ENCODE data around the gene NAV2. TPM values are rescaled to one million over a fixed set of nuclear protein-coding genes. Genes with fewer than 3 reads are reported as not detected.
A peak's percentile ranks its signal among the peaks of the same experiment; 100 is the strongest.

The NAV2 gene, protein sequence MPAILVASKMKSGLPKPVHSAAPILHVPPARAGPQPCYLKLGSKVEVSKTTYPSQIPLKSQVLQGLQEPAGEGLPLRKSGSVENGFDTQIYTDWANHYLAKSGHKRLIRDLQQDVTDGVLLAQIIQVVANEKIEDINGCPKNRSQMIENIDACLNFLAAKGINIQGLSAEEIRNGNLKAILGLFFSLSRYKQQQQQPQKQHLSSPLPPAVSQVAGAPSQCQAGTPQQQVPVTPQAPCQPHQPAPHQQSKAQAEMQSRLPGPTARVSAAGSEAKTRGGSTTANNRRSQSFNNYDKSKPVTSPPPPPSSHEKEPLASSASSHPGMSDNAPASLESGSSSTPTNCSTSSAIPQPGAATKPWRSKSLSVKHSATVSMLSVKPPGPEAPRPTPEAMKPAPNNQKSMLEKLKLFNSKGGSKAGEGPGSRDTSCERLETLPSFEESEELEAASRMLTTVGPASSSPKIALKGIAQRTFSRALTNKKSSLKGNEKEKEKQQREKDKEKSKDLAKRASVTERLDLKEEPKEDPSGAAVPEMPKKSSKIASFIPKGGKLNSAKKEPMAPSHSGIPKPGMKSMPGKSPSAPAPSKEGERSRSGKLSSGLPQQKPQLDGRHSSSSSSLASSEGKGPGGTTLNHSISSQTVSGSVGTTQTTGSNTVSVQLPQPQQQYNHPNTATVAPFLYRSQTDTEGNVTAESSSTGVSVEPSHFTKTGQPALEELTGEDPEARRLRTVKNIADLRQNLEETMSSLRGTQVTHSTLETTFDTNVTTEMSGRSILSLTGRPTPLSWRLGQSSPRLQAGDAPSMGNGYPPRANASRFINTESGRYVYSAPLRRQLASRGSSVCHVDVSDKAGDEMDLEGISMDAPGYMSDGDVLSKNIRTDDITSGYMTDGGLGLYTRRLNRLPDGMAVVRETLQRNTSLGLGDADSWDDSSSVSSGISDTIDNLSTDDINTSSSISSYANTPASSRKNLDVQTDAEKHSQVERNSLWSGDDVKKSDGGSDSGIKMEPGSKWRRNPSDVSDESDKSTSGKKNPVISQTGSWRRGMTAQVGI (N-terminal part only)
- total RNA-seq, result 47.3 TPM

GRCh38 chr11:19712281-19713195 is at the start of gene NAV2:
Gene NAV2 (plus strand): TSS chr11:19712837. CDS start chr11:19713696, 859 bp downstream.
- DNase-seq (ENCODE audit: low spot score), result peak; percentile 94

DNA sequence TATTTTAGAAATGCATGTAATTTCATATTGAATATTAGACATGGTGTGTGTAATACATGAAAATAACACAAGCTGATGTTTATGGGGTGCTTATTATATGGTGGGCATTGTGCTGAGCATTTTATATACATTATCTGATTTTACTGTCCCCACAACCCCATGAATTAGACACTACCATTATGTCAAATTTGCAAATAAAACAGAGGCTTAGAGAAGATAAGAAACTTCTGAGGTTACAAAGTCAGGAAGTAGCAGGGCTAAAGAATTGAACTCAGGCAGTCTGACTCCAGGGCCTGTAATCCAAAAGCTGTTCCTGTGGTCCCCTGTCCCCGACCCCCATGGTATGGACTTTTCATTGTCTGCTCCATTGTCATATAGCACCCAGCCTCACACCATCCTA is 49.4 kb upstream of the NAV2 start:
- no peak for DNase-seq (ENCODE audit: low spot score)

- DNase-seq (ENCODE audit: low spot score), result no peak
These were observed 47.6 kb upstream of the NAV2 start for GRCh38 chr11:19664886-19665548.

DNA sequence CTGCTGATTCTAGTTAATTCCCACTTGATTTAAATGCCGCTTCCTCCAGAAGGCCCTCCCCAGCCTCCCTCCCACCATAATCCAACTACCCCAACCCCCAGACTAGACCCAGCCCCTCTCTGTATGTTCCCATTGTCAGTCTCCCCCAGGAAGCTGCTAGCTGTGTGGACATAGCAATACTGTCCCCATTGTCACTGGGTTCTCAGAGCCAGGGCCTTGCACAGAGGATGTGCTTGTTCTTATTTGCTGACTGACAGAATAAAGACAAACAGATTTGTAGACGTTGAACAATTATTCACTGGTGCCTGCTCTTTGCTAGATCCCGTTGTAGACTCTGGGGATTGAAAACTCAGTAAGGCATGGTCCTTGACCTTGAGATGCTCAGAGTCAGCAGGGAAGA is 45.7 kb upstream of the NAV2 start:
- DNase-seq (ENCODE audit: low spot score), result no peak

GRCh38 chr11:19669511-19669910 is 43.1 kb upstream of the NAV2 start:
- DNase-seq (ENCODE audit: low spot score), result no peak

DNA sequence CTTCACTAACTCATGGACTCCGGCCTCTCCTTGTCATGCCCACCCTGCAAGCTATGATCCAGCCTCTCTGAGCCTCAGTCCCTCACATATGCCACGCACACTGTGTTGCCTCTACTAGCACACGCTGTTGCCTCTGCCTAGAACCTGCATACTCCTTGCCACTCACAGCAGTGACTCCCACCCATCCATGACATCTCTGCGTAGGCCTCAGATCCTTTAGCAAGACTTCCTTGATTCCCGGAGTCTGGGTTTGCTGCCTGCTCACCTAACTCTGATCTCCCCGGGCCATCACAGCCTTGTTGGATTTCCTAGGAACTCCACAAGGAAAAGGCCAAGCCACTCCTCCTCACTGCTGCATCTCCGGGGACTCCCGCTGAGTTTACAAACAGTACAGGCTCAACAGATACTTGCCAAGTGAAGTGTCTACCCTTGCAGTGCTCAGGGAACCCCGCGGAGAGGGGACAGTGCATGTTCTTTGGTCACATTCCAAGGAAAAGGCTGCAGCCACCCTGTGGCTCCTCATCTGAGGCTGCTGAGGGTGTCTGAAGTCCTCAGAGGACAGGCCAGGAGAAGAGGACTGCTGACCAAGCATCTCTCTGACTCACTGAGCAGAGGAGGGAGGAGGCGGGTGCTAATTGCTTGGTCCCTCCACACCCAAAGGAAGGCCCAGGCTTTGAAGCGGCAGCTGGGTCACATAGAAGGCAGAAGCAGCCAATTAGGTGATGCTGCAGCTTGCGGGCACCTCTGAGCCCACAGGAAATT is 42.4 kb upstream of the NAV2 start:
- DNase-seq (ENCODE audit: low spot score), result no peak

- DNase-seq (ENCODE audit: low spot score), result no peak
These were observed 39.9 kb upstream of the NAV2 start for GRCh38 chr11:19672586-19673206.

DNA sequence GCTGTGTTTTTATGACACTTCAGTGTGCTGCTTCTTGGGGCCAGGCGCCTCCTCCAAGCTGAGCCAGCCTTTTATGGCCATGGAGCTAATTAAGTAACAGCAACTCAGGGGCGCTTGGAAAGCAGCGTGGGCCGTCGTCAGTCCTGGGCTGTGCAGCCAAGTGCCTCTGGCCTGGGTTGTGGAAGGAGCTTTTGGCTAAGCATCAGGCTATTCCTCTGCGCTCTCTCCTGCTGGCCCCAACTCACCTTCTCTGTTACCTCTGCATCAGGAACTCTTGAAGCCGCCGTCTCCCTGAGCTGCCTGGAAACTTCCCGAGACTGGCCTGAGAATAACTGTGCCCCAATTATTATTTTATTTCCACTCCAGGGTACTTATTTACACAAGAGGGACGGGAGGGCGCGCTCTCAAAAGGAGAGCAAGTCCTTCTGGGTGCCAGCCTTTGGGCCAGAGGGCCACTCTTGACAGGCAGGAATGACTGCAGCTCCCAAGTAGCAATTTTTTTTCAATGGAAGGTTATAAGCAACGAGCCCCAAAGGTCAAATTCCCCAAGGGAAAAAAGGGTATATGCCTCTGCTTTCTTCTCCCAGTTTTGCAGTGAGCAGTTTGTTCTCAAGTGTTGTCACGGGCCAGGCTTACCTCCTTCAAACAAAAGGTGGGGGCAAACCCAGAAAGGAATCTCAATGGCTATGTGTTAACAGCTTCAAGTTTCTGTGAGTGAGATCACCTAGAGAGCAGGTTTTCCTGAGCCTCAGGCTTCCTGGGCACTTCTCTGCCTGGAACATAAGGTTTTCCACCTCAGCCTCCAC is 38.5 kb upstream of the NAV2 start:
- peak; percentile 82 for DNase-seq (ENCODE audit: low spot score)

GRCh38 chr11:19674836-19675235 is 37.8 kb upstream of the NAV2 start:
- no peak for DNase-seq (ENCODE audit: low spot score)

DNA sequence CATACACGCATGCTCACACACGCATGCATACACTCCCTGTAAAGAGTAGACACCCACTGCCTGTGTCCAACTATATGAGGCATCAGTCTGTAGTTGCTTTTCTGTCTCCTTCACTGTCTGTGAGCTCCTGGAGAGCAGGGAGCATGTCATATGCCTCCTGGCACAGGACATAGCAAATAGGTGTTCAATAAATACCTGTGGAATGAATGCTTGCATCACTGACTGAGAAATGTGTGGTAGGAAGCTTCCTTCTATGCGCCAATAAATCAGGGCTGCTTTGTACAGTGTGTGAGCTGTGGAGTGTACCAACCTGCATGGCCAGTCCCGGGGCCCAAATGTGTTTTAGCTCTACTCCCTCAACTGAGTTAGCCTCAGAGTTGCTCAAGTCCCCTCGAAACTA is 37.2 kb upstream of the NAV2 start:
- no peak for DNase-seq (ENCODE audit: low spot score)

DNA sequence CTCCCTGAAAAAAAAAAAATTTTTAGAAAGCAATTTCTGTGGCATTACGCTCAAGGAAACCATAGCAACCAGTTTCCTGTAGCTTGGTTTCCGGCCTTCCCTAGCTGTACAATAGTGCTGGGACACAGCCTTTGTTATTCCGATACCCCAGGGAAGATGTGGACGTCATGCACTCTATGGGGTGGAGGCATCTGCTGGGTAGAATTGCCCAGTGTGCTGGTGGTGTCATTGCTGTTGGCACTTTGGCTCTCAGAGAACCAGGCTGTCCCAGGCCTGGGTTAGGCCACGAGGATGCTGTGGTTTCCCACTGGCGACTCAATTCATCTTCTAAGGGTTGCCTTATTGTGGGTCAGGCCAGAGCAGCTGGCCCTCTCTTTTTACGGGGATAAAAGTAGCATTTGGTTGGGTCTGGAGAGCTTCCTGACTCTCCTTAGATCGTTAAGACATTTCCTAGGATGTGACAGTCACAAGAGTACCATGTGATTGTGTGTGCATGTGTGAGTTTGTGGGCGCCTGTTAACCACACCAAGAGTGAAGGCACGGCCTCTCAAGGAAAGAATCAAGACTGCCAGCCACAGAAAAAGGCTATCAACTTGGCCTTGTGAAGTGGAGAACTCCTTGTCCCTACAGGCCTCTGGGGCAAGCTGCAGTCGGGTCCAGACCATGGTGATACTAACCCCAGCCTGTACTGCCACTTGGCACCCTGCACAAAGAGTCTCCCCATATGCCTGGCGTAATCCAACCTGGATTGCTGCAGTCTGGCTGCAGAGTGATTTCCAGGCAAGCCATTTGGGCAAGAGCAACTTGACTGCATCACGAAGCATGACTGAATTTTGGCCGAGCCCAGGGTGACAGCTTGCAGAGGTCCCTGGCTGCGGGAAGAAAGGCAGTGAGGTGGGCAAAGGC is 35.9 kb upstream of the NAV2 start:
- no peak for DNase-seq (ENCODE audit: low spot score)

DNA sequence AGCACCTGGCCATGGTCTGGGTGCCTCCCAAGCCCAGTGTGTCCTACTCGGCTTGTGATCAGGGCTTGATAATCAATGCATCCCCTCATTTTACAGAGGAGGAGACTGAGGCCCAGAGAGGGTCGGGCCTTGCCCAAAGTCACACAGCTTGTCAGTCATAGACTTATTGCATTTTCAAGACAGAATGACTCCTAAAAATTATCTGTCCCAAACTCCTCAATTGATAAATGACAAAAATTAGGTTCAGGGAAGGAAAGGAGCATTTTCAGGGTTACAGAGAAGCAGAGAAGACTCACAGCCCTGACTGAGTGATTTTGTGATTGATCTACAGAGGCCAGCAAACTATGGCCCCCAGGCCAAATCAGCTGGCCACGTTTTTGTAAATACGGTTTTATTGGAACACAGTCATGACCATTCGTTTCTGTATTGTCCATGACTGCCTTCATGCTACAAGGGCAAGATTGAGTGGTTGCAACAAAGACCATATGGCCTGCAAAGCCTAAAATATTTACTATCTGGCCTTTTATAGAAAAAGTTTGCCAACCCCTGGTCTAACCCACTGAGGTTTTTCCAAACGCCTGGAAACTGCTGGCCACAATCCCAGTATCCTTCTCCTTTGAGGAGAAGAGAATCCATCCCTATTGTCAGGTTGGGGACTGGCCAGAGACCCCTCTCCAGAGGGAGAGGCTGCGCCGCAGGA is 35.1 kb upstream of the NAV2 start:
- no peak for DNase-seq (ENCODE audit: low spot score)

GRCh38 chr11:19679952-19680828 is 32.4 kb upstream of the NAV2 start:
- peak; percentile 94 for DNase-seq (ENCODE audit: low spot score)

DNA sequence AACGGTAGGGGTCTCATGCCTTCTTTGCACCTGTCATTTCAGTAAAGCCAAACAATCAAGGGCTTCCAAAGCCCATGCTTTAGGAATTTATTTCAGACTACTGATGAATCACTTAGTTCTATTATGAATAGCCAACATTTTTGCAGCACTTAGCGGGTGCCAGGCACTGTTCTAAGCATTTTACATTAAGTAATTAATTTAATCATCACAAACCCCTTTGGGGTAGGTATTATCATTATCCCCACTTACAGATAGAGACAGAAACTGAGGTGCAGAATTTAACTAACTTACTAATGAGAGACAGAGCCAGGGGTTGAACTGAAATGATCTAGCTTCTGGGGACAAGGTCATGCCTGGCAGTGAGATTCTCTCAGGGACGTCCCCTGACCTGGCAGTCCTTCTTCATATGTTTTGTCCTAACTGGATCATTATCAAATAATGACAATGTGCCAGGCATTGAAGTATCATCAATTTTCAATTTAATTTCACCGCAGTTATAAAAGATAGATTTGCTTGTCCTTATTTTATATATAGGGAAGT is 31.7 kb upstream of the NAV2 start:
- DNase-seq (ENCODE audit: low spot score), result no peak

DNA sequence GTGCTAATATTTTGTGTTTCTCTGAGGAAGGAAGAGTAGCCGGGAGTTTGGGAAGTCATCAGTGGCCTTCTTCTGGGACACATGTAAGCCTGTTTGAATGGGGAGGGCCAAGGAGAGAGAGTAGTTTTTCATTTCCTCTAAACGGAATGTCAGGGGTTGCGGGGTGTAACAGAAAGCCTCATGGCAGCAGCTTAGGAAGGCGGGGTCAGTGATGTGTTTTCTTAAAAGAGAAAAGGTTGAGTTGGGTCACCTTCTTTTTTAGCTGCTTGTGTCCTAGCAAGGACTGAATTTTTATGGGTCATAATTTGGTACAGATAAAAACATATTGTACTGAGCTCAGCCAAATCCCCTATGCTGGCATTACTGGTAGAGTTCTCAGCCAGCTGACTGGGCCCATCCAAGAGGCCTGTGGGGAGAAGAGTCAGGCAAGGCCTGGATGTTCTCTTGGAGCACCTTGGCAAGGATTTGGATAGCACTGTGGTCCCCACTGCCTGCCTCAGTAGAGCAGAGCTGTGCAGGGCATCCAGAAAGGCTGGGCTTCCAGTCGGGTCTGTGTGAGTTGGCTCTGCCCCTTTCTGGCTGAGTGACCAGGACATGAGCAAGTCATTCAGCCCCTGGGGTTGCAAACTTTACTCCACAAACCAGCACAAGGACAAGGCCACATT is 29.4 kb upstream of the NAV2 start:
- DNase-seq (ENCODE audit: low spot score), result no peak
